ENCODE results near the gene ARMC7. TPM values are rescaled to one million over a fixed set of nuclear protein-coding genes. Genes with fewer than 3 reads are reported as not detected.

ARMC7 gene
- total RNA-seq, 1 donor from 2014 or later = 12.8 TPM

- H3K4me1 ChIP-seq = peaks cover 65% of the 10 kb centered on the region
- intact Hi-C loops (cut with DNase I) = no loop called here
- no peaks in the 10 kb centered on the region for H3K9me3 ChIP-seq
- peak overlapping the region; percentile 94 for H3K27ac ChIP-seq
- TF ChIP-seq CTCF (IDR thresholded peaks at IDR 0.05) (no peak), POLR2A (IDR thresholded peaks at IDR 0.05) (no peak), POLR2AphosphoS5 (IDR thresholded peaks at IDR 0.05; ENCODE audit: insufficient read depth in 1 of 2, low read depth in 1 of 2) (peak; percentile 44 to 56)
- peak overlapping the region; percentile 76 to 80 for H3K4me3 ChIP-seq
- DNase-seq (ENCODE audit: extremely low spot score in 2 of 2) = peak in 1 of 2 donors; percentile 92
- no peaks in the 10 kb centered on the region for H3K27me3 ChIP-seq
- no peaks in the 10 kb centered on the region for H3K36me3 ChIP-seq
These were observed 21.0 kb upstream of the ARMC7 start for GRCh38 chr17:75088465-75089417.

- Histone ChIP-seq H3K9me3 (no peaks in the 10 kb centered on the region), H3K27me3 (no peaks in the 10 kb centered on the region), H3K4me3 (no peak overlapping the region), H3K36me3 (no peaks in the 10 kb centered on the region), H3K27ac (peak overlapping the region; percentile 17), H3K4me1 (peaks cover 84% of the 10 kb centered on the region)
- TF ChIP-seq CTCF (IDR thresholded peaks at IDR 0.05) = no peak
- peak in 1 of 2 donors; percentile 53 for TF ChIP-seq POLR2AphosphoS5 (IDR thresholded peaks at IDR 0.05; ENCODE audit: insufficient read depth in 1 of 2, low read depth in 1 of 2)
- peak in 1 of 2 donors; percentile 93 for DNase-seq (ENCODE audit: extremely low spot score in 2 of 2)
- intact Hi-C loops (cut with DNase I) = no loop called here
These were observed 18.6 kb upstream of the ARMC7 start for GRCh38 chr17:75090871-75091854.

GRCh38 chr17:75091855-75092327 is 17.9 kb upstream of the ARMC7 start:
- peak overlapping the region; percentile 17 for H3K27ac ChIP-seq
- H3K4me3 ChIP-seq = no peak overlapping the region
- H3K9me3 ChIP-seq = no peaks in the 10 kb centered on the region
- peaks cover 80% of the 10 kb centered on the region for H3K4me1 ChIP-seq
- intact Hi-C loops (cut with DNase I) = no loop called here
- TF ChIP-seq CTCF (IDR thresholded peaks at IDR 0.05) (no peak), POLR2AphosphoS5 (IDR thresholded peaks at IDR 0.05; ENCODE audit: insufficient read depth in 1 of 2, low read depth in 1 of 2) (no peak), POLR2A (IDR thresholded peaks at IDR 0.05) (no peak)
- H3K36me3 ChIP-seq = no peaks in the 10 kb centered on the region
- DNase-seq (ENCODE audit: extremely low spot score in 2 of 2) = no peak
- no peaks in the 10 kb centered on the region for H3K27me3 ChIP-seq

- H3K27ac ChIP-seq = no peak overlapping the region
- TF ChIP-seq POLR2A (IDR thresholded peaks at IDR 0.05) (no peak), CTCF (IDR thresholded peaks at IDR 0.05) (no peak), POLR2AphosphoS5 (IDR thresholded peaks at IDR 0.05; ENCODE audit: insufficient read depth in 1 of 2, low read depth in 1 of 2) (no peak)
- DNase-seq (ENCODE audit: extremely low spot score in 2 of 2) = no peak
- H3K36me3 ChIP-seq = no peaks in the 10 kb centered on the region
- H3K4me3 ChIP-seq = no peak overlapping the region
- H3K27me3 ChIP-seq = no peaks in the 10 kb centered on the region
- peaks cover 65% of the 10 kb centered on the region for H3K4me1 ChIP-seq
- H3K9me3 ChIP-seq = no peaks in the 10 kb centered on the region
- intact Hi-C loops (cut with DNase I) = no loop called here
These were observed 16.1 kb upstream of the ARMC7 start for GRCh38 chr17:75093548-75094158.
